Motor neuron (in vitro differentiated cells): ENCODE results near the gene SH3PXD2B. TPM values are rescaled to one million over a fixed set of nuclear protein-coding genes. Genes with fewer than 3 reads are reported as not detected.

Source experiments
- ATAC-seq, 8 experiments: fragments of 200-7000 bp; cut with Tn5 transposase; replicated peaks in 6 of 8; 2 replicates each; pipeline ENCODE4 v1.8.0; 2021; ENCODE audit warnings: mild to moderate bottlenecking in 8 of 8, moderate library complexity in 8 of 8
- H3K27ac ChIP-seq, 2 donors: fragments of 250-450 bp; sonication (Bioruptor Pico); 2 replicates each; pipeline ENCODE4 v1.9.0; 2021; ENCODE audit warnings: antibody characterized with exemption in 2 of 2, mild to moderate bottlenecking in 2 of 2, moderate library complexity in 1 of 2
- H3K4me1 ChIP-seq, 2 donors: fragments of 250-450 bp; sonication (Bioruptor Pico); replicated peaks in 1 of 2; 2 replicates each; pipeline ENCODE4 v1.6.1; 2021; ENCODE audit warnings: antibody characterized with exemption in 2 of 2, mild to moderate bottlenecking in 2 of 2, moderate library complexity in 1 of 2
- H3K4me3 ChIP-seq, 5 donors: fragments of 250-450 bp; sonication (Bioruptor Pico); 2 replicates each; pipeline ENCODE4 v1.9.0; 2021; ENCODE audit warnings: antibody characterized with exemption in 5 of 5, mild to moderate bottlenecking in 5 of 5, moderate library complexity in 4 of 5
- WGBS, 10 experiments: fragments of 450-650 bp; shearing (Covaris generic); methylation state at CpG; one replicate each; pipeline ENCODE4 v1.0.0; 2022; 5-methylcytosine and 5-hydroxymethylcytosine counted together
- in situ Hi-C, 9 experiments: fragments of 400-800 bp; cut with MboI; loops; one replicate each; pipeline ENCODE4 v1.15.0; 2021; ENCODE audit warnings: low sequenced_read_pairs in 9 of 9, low pct_unique_long_range_greater_than_20kb in 2 of 9; ENCODE audit not compliant: unreplicated experiment in 9 of 9
- total RNA-seq, 8 experiments: library from RNA; unstranded; fragments of 300-600 nt; gene quantifications; 2 replicates each; pipeline versions ENCODE4 v1.2.3 to v1.2.4, GENCODE V29; 2022

Gene SH3PXD2B
- total RNA-seq, 8 experiments from 2014 or later: 18.0 to 35.7 (median 24.3) TPM

DNA sequence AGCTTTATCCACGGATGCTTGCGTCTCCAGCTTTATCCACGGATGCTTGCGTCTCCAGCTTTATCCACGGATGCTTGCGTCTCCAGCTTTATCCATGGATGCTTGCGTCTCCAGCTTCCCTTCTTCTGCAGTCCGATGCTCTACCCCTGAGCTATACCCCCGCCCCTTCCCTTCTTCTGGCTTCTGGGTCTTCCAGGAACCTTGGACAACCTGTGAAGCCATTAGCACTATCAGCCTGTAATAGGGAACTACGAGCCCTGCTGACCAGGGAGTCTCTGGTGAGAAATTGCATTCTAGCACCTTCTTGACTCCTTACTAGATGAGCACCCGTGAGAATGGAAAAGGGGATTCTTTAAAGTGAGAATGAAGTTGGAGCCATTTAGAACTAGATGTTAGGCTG, 39.1 kb upstream of the SH3PXD2B start:
- WGBS, 10 experiments: 20 to 83% methylated on average over 1 to 2 of the region's 11 CpGs; no CpG with 5 or more reads in 8 of the 10 experiments
- no peak for ATAC-seq
- Histone ChIP-seq H3K4me3 (no peak overlapping the region), H3K27ac (no peak overlapping the region), H3K4me1 (peaks cover 0 to 2% of the 10 kb centered on the region in 2 donors)
- in situ Hi-C loops: loop anchor here in 5 of 9 experiments (25.0 kb wide), 3 partner anchors 194 to 444 kb away; no protein-coding TSS in a partner anchor

DNA sequence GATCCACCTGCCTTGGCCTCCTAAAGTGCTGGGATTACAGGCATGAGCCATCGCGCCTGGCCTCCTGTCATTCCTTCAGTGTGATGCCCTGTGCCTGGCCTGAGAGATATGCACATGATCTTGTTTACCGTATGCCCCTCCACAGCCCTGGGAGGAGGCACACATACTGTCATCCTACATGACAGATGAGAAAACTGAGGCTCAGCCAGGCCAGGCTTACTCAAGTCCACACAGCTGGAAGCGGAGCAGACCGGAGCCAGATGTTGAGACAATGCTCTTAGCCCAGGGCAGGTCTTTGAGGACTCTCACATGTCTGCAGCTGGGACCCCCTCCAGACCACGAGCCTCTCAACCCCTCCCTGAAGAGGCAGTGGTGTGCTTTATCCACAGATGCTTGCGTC, 38.7 kb upstream of the SH3PXD2B start:
- WGBS, 10 experiments: 50 to 90% (median 87%) methylated on average over 1 to 2 of the region's 7 CpGs; no CpG with 5 or more reads in 6 of the 10 experiments
- Histone ChIP-seq H3K27ac (no peak overlapping the region), H3K4me3 (no peak overlapping the region), H3K4me1 (peaks cover 0 to 2% of the 10 kb centered on the region in 2 donors)
- in situ Hi-C loops: loop anchor here in 5 of 9 experiments (25.0 kb wide), 3 partner anchors 194 to 444 kb away; no protein-coding TSS in a partner anchor
- peak in 4 of 8 experiments; percentile 20 to 66 (median 42) for ATAC-seq

DNA sequence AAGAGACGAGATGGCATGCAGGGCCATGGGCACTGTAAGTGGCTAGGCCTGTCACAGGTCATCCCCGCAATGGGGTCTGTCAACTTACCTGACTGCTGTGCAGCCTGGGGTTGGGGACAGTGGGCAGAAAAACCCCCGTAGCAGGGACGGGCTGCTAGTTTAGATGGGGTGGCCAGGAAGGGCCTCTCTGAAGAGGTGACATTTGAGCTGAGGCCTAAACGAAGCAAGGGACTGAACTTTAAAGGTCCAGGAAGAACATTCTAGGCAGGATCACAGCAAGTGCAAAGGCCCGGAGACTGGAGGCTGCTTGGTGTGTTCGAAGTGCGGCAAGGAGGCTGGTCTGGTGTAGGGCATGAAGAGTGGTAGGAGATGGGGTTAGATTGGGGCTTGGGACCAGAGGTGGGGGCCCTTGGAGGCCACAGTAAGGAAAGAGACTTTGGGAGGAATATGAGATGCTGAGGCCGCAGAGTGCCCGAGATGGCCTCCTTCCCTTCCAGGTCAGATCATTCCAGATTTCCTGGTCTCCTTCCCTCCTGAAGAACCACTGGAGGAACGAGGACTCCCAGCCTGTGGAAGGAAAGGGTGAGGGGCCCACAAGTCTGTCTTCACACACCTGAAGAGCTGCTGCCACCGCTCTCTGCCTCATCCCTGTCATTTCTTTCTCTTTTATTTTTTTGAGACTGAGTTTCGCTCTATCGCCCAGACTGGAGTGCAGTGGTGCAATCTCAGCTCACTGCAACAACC, 37.9 kb upstream of the SH3PXD2B start:
- Histone ChIP-seq H3K4me1 (peaks cover 0 to 2% of the 10 kb centered on the region in 2 donors), H3K4me3 (no peak overlapping the region), H3K27ac (no peak overlapping the region)
- ATAC-seq: no peak
- in situ Hi-C loops: loop anchor here in 5 of 9 experiments (25.0 kb wide), 3 partner anchors 195 to 445 kb away; no protein-coding TSS in a partner anchor
- 48 to 100% (median 85%) methylated on average over 1 to 9 of the region's 14 CpGs; no CpG with 5 or more reads in 2 of the 10 experiments for WGBS, 10 experiments

DNA sequence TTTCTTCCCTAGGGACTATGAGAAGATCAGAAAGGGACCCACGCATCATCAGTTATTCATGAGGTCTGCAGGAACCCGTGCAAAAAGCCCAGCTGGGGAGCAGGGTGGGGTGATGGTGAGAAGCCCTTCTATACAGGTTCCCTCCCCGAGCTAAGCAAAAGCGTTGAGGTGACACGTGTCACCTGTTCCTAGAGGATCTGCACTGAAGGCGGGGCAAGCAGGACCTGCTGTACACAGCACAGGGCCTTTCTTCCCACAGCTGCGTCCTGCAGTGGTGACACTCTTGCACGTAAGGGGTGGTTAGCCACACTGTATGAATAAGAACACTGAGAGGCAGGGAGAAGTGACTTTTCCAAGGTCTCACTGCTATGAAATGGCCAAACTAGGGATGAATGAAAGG, 37.2 kb upstream of the SH3PXD2B start:
- ATAC-seq: peak in 2 of 8 experiments; percentile 41 to 51
- in situ Hi-C loops: loop anchor here in 5 of 9 experiments (25.0 kb wide), 3 partner anchors 196 to 446 kb away; no protein-coding TSS in a partner anchor
- no peaks in the 10 kb centered on the region for H3K4me1 ChIP-seq
- no peak overlapping the region for H3K4me3 ChIP-seq
- WGBS, 10 experiments: 0 to 100% (median 67%) methylated on average over 1 to 5 of the region's 8 CpGs; no CpG with 5 or more reads in 2 of the 10 experiments
- no peak overlapping the region for H3K27ac ChIP-seq

DNA sequence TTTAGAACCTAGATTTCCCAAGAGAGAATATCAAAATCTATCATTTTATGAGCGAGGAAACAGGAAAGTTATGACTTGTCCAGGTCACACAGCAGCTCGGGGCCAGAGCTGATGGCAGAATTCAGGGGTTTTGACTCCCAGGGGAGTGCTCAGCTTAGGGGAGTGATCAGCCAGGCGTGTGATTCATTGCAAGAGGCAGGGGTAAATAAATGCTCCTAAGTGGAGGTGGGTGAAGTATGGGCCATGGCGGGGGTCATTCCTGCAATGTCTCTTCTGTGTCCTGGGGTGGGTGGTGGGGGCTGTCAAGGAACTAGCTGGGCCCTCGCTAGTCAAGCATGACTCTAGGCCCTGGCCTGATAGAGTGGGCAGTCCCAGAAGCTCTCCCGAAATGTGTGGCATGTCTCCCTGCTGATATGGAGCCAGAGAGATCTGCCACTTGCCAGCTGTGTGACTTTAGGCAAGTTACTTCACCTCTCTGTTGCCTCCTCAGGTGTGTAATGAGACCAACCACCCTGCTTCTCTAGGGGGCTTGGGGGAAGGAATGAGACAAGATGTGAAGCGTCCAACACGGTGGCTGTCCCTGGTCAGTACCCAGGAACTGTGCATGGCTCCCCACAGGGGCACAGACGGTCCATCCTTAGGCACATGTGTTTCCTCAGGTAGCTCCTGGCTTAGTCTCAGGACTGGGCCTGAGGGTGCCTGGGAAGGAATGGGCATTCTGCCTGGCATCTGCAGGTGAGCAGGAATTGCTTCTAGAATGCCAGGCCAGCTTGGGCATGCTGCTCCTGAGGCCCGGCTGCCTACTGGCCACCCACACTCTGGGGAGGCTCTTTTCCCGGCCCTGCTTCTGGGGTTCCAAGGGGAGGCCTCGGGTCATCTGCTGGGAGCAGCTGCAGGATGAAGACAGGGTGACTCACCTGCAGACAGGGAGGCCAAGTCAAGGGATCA, 36.5 kb upstream of the SH3PXD2B start:
- no peak overlapping the region for H3K4me3 ChIP-seq
- no peak overlapping the region for H3K27ac ChIP-seq
- H3K4me1 ChIP-seq: no peaks in the 10 kb centered on the region
- in situ Hi-C loops: loop anchor here in 5 of 9 experiments (25.0 kb wide), 3 partner anchors 197 to 447 kb away; no protein-coding TSS in a partner anchor
- peak in 3 of 8 experiments; percentile 47 to 70 (median 52) for ATAC-seq
- 30 to 82% (median 53%) methylated on average over 1 to 5 of the region's 12 CpGs; no CpG with 5 or more reads in 3 of the 10 experiments for WGBS, 10 experiments

DNA sequence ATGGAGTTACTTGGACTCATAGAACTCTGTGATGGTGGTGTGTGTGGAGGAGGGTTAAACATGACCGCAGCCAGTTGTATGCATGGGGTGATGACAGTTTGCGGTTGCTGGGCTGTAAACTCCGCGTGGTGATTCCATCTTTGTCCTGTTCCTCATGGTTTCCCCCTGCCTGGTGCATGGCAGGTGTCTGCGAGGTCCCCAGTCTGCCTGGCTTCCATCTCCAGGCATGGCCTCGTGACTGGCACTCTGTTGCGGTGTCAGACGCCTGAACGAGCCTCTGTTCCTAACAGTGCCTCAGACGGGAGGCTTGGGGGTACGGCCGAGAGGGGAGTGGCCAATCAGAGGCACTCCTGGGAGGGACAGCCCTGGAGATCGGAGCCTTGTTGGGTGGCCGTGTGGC, 33.9 kb upstream of the SH3PXD2B start:
- H3K27ac ChIP-seq: no peak overlapping the region
- in situ Hi-C loops: loop anchor here in 5 of 9 experiments (10.0 to 25.0 kb wide), 4 partner anchors 199 to 449 kb away; no protein-coding TSS in a partner anchor
- H3K4me3 ChIP-seq: no peak overlapping the region
- no peak for ATAC-seq
- WGBS, 10 experiments: 11 to 100% (median 87%) methylated on average over 1 to 10 of the region's 14 CpGs; no CpG with 5 or more reads in 2 of the 10 experiments
- H3K4me1 ChIP-seq: no peaks in the 10 kb centered on the region

DNA sequence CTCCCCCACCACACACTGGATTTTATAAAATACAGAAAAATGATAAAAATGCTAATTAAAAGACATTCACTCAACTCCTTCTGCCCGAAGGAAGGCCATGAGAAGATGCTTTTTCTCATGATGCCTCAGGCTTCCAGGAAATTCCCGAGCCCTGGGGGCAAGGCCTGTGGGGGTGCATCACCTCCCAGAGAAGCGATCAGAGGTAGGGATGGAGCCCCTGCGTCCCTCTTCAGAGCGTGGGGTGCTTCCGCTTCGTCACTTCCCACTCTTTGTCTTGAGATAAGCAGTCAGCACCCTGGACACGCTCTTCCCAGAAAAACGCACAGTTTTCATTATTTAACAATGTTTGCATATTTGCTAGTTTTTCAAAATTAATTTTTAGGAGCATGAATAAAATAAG, 33.3 kb upstream of the SH3PXD2B start:
- no peak for ATAC-seq
- in situ Hi-C loops: loop anchor here in 5 of 9 experiments (10.0 to 25.0 kb wide), 4 partner anchors 200 to 450 kb away; no protein-coding TSS in a partner anchor
- WGBS, 10 experiments: 34 to 100% (median 75%) methylated on average over 1 to 6 of the region's 9 CpGs; no CpG with 5 or more reads in 1 of the 10 experiments
- Histone ChIP-seq H3K4me1 (peaks cover 0 to 3% of the 10 kb centered on the region in 2 donors), H3K27ac (no peak overlapping the region), H3K4me3 (no peak overlapping the region)

DNA sequence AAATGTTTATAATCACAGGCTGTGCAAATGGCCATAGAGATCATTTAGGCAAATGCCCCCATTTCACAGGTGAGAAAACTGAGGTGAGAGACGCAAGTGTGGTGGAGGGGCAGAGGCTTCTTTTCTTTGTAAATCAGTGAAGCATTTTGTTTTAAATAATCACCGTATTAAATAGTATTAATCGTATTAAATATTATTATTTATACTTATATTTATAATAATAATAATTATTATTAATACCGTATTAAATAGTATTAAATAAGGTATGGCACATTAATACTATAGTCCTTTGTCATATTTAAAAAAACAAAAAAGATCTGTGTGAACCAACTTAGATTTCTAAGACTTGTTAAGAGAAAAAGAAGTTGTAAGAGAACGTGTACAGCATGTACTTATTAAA, 32.6 kb upstream of the SH3PXD2B start:
- no peak overlapping the region for H3K27ac ChIP-seq
- ATAC-seq: no peak
- 55 to 92% (median 83%) methylated on average over 2 to 5 of the region's 5 CpGs for WGBS, 10 experiments
- peaks cover 0 to 7% of the 10 kb centered on the region in 2 donors for H3K4me1 ChIP-seq
- in situ Hi-C loops: loop anchor here in 5 of 9 experiments (10.0 to 25.0 kb wide), 4 partner anchors 200 to 450 kb away; no protein-coding TSS in a partner anchor
- no peak overlapping the region for H3K4me3 ChIP-seq

DNA sequence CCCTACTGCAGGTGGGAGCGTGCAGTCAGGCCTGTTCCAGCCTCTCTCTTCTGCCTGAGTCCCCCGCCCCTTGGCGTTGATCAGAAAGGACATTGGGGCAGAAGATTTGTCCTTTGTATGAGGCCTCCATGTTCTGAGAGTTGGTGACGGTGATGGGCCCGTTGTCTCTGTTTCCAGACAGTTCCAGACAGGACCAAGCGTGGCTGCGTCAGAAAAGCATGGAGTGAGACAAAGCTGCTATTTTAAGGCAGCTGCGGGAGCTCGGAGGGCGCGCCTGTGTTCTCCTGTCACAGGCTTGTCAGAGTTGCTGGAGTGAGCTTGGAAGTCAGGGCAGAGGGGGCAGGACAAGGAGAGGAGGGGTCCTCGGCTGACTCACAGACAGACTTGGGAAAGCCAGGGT, 32.1 kb upstream of the SH3PXD2B start:
- ATAC-seq: no peak
- H3K27ac ChIP-seq: no peak overlapping the region
- in situ Hi-C loops: loop anchor here in 5 of 9 experiments (10.0 to 25.0 kb wide), 4 partner anchors 201 to 451 kb away; no protein-coding TSS in a partner anchor
- 67 to 96% (median 80%) methylated on average over 1 to 10 of the region's 12 CpGs; no CpG with 5 or more reads in 3 of the 10 experiments for WGBS, 10 experiments
- peaks cover 0 to 7% of the 10 kb centered on the region in 2 donors for H3K4me1 ChIP-seq
- no peak overlapping the region for H3K4me3 ChIP-seq

DNA sequence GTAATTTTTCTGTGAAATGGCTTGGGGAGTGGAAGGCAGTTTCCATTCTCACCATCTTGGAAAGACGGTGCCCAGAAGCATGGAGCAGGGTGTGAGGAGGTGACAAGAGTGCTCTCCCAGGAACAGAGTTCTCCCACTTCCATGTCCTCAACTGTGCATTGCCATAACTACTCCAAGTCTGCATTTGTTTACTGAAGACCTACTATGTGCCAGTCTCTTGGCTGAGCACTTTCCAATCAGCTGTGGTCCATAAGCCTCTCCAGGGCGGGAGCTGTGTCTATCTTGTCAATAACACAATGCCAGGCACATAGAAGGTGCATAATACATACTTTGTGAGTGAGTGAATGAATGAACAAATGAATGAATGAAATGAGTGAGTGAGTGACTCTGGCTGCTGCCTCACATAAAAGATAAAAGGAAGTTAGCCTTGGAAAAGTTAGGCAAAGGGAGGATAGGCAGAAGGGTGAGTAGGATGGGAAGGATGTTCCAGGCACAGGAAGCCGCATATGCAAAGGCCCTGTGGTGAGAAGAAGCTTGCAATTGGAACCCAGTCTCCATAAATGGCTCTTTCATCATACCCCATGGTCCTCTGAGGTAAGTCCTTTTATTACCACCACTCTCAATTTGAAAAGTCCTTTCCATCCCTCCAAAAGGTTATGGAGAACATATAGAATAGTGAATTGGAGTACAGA, 31.3 kb upstream of the SH3PXD2B start:
- peaks cover 0 to 7% of the 10 kb centered on the region in 2 donors for H3K4me1 ChIP-seq
- H3K27ac ChIP-seq: no peak overlapping the region
- in situ Hi-C loops: loop anchor here in 5 of 9 experiments (10.0 to 25.0 kb wide), 4 partner anchors 202 to 452 kb away; no protein-coding TSS in a partner anchor
- WGBS, 10 experiments: 35 to 100% (median 80%) methylated on average over 1 to 3 of the region's 3 CpGs; no CpG with 5 or more reads in 3 of the 10 experiments
- no peak for ATAC-seq
- H3K4me3 ChIP-seq: no peak overlapping the region

DNA sequence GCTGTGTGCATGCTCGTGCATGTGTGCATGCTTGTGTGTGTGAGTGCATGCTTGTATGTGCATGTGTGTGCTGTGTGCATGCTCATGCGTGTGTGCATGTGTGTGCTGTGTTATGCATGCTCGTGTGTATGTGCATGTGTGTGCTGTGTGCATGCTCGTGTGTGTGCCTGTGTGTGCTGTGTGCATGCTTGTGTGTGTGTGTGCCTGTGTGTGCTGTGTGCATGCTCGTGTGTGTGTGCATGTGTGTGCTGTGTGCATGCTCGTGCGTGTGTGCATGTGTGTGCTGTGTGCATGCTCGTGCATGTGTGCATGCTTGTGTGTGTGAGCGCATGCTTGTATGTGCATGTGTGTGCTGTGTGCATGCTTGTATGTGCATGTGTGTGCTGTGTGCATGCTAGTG, 30.3 kb upstream of the SH3PXD2B start:
- in situ Hi-C loops: loop anchor here in 5 of 9 experiments (10.0 to 25.0 kb wide), 4 partner anchors 203 to 453 kb away; no protein-coding TSS in a partner anchor
- H3K4me1 ChIP-seq: peaks cover 0 to 7% of the 10 kb centered on the region in 2 donors
- no peak for ATAC-seq
- no peak overlapping the region for H3K27ac ChIP-seq
- H3K4me3 ChIP-seq: no peak overlapping the region
- WGBS, 10 experiments: 76 to 100% (median 89%) methylated on average over 1 to 3 of the region's 9 CpGs; no CpG with 5 or more reads in 7 of the 10 experiments
